ENCODE data around the gene HMX1. TPM values are rescaled to one million over a fixed set of nuclear protein-coding genes. Genes with fewer than 3 reads are reported as not detected.

HMX1 gene
- total RNA-seq, 1 experiment from 2014 or later: not detected

DNA sequence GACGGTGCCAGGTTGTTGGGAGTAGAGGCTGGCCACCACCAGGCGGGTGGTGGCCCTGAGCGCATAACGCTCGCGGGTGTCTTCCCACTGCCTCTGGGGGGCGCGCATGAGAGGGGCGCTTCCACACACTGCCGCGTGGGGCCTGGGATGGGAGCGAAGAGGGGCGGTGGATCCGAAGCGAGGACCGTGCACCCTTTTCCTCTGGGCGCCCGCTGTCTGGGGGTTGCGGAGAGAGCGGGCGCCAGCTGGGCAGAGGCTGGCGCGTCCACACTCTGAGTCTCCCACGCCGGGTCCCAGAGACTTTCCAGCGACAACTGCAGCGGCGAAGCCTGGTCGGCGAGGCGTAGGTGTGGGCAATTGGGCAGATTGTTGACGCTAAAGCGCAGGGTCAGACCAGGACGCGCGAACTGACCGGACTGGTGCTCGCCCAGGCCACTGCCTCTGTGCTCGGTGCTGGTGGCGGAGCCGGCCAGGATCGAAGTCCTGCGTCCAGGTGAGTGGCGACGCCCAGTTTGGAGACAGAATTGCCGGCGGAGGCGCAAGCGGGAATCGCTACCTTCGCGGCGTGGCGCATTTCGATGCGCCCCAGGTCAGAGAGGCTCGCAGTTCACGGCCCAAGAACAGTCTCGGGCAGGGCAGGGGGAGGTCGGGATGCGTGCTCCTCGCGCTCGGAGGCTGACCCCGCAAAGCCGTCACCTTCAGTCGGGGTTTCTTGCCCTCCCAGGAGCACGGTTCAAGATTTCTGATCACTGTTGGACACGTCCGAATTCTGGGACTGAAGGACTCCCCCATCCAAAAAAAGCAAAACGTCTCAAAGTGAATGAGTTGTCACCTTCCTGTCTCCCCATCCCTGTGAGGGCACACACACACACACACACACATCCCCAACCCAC lies 2.6 kb upstream of the HMX1 start:
- intact Hi-C loops (cut with micrococcal nuclease): no loop called here
- BruUV-seq (replicated peaks): no TSS peak
- no peaks in the 10 kb centered on the region for H3K9me3 ChIP-seq (ENCODE audit: low read length)
- H3K9me2 ChIP-seq (replicated peaks; ENCODE audit: low read length): no peaks in the 10 kb centered on the region
- H4K20me1 ChIP-seq (ENCODE audit: low read length): no peaks in the 10 kb centered on the region
- no peaks in the 10 kb centered on the region for H3K79me2 ChIP-seq (ENCODE audit: low read length)
- ATAC-seq (no peak), DNase-seq (no peak)
- TF ChIP-seq EZH2phosphoT487 (IDR thresholded peaks at IDR 0.05; ENCODE audit: borderline replicate concordance, low read length): no peak
- TF ChIP-seq, protein P1, sequence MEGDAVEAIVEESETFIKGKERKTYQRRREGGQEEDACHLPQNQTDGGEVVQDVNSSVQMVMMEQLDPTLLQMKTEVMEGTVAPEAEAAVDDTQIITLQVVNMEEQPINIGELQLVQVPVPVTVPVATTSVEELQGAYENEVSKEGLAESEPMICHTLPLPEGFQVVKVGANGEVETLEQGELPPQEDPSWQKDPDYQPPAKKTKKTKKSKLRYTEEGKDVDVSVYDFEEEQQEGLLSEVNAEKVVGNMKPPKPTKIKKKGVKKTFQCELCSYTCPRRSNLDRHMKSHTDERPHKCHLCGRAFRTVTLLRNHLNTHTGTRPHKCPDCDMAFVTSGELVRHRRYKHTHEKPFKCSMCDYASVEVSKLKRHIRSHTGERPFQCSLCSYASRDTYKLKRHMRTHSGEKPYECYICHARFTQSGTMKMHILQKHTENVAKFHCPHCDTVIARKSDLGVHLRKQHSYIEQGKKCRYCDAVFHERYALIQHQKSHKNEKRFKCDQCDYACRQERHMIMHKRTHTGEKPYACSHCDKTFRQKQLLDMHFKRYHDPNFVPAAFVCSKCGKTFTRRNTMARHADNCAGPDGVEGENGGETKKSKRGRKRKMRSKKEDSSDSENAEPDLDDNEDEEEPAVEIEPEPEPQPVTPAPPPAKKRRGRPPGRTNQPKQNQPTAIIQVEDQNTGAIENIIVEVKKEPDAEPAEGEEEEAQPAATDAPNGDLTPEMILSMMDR (conservative IDR thresholded peaks at IDR 0.05; ENCODE audit: low read depth, low read length): 0 out of 2 replicates have a peak, but pooled peaks have one; percentile 13
- CTCF ChIA-PET: no interaction called here
- no peaks in the 10 kb centered on the region for H3K4me1 ChIP-seq (ENCODE audit: insufficient read depth, low read length)
- no peaks in the 10 kb centered on the region for H3F3A ChIP-seq (ENCODE audit: low read length, unreplicated experiment)
- H3K9ac ChIP-seq (ENCODE audit: low read length): no peak overlapping the region
- peaks cover 23% of the 10 kb centered on the region for H3K27me3 ChIP-seq (ENCODE audit: low read length)
- H3K36me3 ChIP-seq (ENCODE audit: low read depth, low read length): no peaks in the 10 kb centered on the region
- no peak overlapping the region for H3K4me3 ChIP-seq (ENCODE audit: low read length)
- no peak overlapping the region for H2AFZ ChIP-seq (ENCODE audit: low read length)
- POLR2A ChIA-PET (ENCODE audit: unreplicated experiment): no interaction called here
- H3K27ac ChIP-seq (ENCODE audit: low read length): no peak overlapping the region
- H3K4me2 ChIP-seq (ENCODE audit: low read length): no peak overlapping the region

DNA sequence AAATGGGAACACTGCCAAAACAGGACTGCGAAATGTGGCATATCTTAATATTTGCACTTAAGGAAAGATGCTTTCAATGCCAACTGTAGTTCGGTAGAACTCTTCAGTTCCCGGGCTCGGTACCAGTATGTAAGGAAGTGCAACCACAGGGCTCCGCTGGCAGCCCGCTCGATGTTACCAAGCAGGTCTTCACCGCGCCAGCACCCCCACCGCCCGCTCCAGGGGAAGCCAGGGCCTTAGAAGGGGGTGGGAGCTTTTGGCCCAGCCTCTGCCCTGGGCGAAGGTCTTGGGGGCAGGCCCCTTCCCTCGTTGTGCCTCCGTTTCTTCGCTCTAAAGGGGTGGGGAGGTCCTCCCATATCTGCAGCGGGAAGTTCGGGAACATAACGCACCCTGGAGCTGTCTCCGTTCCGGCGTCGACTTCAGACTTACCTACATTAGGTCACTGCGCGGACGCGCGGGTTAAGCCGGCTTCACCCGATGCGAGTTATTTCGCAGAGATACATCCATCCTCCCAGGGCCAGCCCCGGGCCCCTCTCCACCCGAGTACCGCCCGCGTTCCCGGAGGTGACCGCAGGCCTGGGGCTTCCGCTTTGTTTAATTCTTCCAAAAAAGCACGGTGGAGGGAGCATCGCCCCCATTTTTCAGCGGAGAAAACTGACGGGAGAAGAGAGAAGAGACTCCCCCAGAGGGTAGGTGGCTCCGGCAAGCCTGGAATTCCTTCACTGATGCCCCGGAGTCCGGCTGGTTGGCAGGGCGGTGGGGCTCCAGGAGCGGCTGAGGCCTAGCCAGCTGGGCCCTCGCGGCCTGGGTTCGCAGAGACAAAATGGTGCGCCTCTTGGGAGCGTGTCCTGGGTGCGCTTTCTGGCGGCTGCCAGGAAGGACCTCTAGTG lies 1.0 kb upstream of the HMX1 start:
- POLR2A ChIA-PET (ENCODE audit: unreplicated experiment): no interaction called here
- H2AFZ ChIP-seq (ENCODE audit: low read length): no peak overlapping the region
- DNase-seq: no peak
- BruUV-seq (replicated peaks): no TSS peak
- H3K79me2 ChIP-seq (ENCODE audit: low read length): no peaks in the 10 kb centered on the region
- H4K20me1 ChIP-seq (ENCODE audit: low read length): no peaks in the 10 kb centered on the region
- no peak overlapping the region for H3K4me2 ChIP-seq (ENCODE audit: low read length)
- H3K9me2 ChIP-seq (replicated peaks; ENCODE audit: low read length): no peaks in the 10 kb centered on the region
- ATAC-seq: no peak
- no peaks in the 10 kb centered on the region for H3K36me3 ChIP-seq (ENCODE audit: low read depth, low read length)
- TF ChIP-seq, protein P1 (conservative IDR thresholded peaks at IDR 0.05; ENCODE audit: low read depth, low read length): no peak
- TF ChIP-seq EZH2 (IDR thresholded peaks at IDR 0.05; ENCODE audit: low read length, unreplicated experiment) (no peak), EZH2phosphoT487 (IDR thresholded peaks at IDR 0.05; ENCODE audit: borderline replicate concordance, low read length) (no peak)
- H3K27ac ChIP-seq (ENCODE audit: low read length): no peak overlapping the region
- no peak overlapping the region for H3K4me3 ChIP-seq (ENCODE audit: low read length)
- CTCF ChIA-PET: no interaction called here
- no peaks in the 10 kb centered on the region for H3K9me3 ChIP-seq (ENCODE audit: low read length)
- no peak overlapping the region for H3K9ac ChIP-seq (ENCODE audit: low read length)
- H3K27me3 ChIP-seq (ENCODE audit: low read length): peaks cover 34% of the 10 kb centered on the region
- H3F3A ChIP-seq (ENCODE audit: low read length, unreplicated experiment): no peaks in the 10 kb centered on the region
- no peaks in the 10 kb centered on the region for H3K4me1 ChIP-seq (ENCODE audit: insufficient read depth, low read length)
- intact Hi-C loops (cut with micrococcal nuclease): no loop called here
